Nephron progenitor cell (in vitro differentiated cells): ENCODE measurements around the gene SLX4.

Source experiments
- DNase-seq: peaks from one replicate; pipeline ENCODE4 v3.0.0; 2021
- H3K27ac Mint-ChIP-seq: 2 replicates; pipeline ENCODE4 v1.8.0; 2021; ENCODE audit warnings: mild to moderate bottlenecking, moderate library complexity, mixed read lengths
- H3K27me3 Mint-ChIP-seq: 2 replicates; pipeline ENCODE4 v1.8.0; 2021; ENCODE audit warnings: mild to moderate bottlenecking, low read depth, mixed read lengths; ENCODE audit not compliant: poor library complexity
- H3K36me3 Mint-ChIP-seq: 2 replicates; pipeline ENCODE4 v1.8.0; 2021; ENCODE audit warnings: low read depth, mixed read lengths
- H3K4me1 Mint-ChIP-seq: 2 replicates; pipeline ENCODE4 v1.8.0; 2021; ENCODE audit warnings: mixed read lengths
- H3K4me3 Mint-ChIP-seq: 2 replicates; pipeline ENCODE4 v1.8.0; 2021; ENCODE audit warnings: mild to moderate bottlenecking, moderate library complexity, mixed read lengths
- H3K9me3 Mint-ChIP-seq: 2 replicates; pipeline ENCODE4 v1.8.0; 2021; ENCODE audit warnings: mild to moderate bottlenecking, moderate library complexity, mixed read lengths
- CTCF ChIP-seq: fragments of 200-600 bp; sonication (generic); IDR thresholded peaks from 2 replicates; pipeline ENCODE4 v1.5.0; 2021; ENCODE audit warnings: antibody characterized with exemption

SLX4 gene

GRCh38 chr16:3575491-3575890, 35.9 kb downstream of the SLX4 start:
- no peak for TF ChIP-seq CTCF
- Mint-ChIP-seq H3K27me3 (peaks cover 3% of the 10 kb centered on the region), H3K4me3 (no peak overlapping the region), H3K4me1 (peaks cover 11% of the 10 kb centered on the region), H3K27ac (no peak overlapping the region), H3K9me3 (peaks cover 9% of the 10 kb centered on the region), H3K36me3 (peaks cover 5% of the 10 kb centered on the region)
- DNase-seq: no peak

DNA sequence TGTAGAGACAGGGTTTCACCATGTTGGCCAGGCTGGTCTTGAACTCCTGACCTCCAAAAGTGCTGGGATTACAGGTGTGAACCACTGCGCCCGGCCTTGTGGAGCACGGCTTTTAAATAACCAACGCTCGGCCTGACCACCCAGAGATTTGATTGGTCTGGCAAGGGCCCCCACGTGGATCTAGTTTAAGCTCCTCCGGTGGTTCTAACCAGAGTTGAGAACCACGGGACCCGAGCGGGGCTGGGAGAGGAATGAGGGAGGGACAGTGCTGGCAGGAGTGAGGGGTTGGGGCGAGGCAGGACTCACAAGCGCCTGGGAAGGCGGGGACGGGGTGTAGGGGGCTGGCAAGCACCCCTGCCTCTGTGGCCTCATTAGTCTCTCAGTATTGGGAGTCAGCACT, 37.2 kb downstream of the SLX4 start:
- Mint-ChIP-seq H3K27me3 (peaks cover 3% of the 10 kb centered on the region), H3K27ac (no peak overlapping the region), H3K4me3 (no peak overlapping the region), H3K36me3 (peaks cover 10% of the 10 kb centered on the region), H3K9me3 (peaks cover 20% of the 10 kb centered on the region), H3K4me1 (no peaks in the 10 kb centered on the region)
- no peak for DNase-seq
- TF ChIP-seq CTCF: no peak

DNA sequence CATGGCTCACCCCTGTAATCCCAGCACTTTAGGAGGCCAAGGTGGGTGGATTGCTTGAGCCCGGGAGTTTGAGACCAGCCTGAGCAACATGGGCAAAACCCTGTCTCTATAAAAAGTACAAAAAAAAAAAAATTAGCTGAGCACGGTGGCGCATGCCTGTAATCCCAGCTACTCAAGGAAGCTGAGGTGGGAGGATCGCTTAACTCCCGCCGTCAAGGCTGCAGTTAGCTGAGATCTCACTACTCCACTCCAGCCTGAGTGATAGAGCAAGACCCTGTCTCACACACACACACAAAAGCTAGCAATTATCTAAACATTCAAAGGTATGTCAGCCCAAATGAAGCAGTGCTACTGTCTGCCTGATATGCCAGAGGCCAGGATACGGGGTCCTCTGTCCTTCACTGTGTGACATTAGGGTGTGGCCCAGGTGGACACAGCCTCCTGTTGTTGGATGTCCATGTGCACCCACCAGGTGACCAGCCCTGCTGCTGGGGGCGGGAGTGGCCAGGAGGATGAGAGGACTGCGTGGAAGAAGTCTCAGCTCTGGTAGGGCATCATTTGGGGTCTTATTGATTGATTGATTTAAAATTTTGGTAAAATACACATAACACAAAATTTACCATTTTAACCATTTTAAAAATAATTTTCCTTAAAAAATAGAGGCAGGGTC, 38.1 kb downstream of the SLX4 start:
- no peak for DNase-seq
- Mint-ChIP-seq H3K27me3 (peaks cover 3% of the 10 kb centered on the region), H3K27ac (no peak overlapping the region), H3K4me1 (no peaks in the 10 kb centered on the region), H3K9me3 (peaks cover 20% of the 10 kb centered on the region), H3K4me3 (no peak overlapping the region), H3K36me3 (peaks cover 10% of the 10 kb centered on the region)
- TF ChIP-seq CTCF: no peak

DNA sequence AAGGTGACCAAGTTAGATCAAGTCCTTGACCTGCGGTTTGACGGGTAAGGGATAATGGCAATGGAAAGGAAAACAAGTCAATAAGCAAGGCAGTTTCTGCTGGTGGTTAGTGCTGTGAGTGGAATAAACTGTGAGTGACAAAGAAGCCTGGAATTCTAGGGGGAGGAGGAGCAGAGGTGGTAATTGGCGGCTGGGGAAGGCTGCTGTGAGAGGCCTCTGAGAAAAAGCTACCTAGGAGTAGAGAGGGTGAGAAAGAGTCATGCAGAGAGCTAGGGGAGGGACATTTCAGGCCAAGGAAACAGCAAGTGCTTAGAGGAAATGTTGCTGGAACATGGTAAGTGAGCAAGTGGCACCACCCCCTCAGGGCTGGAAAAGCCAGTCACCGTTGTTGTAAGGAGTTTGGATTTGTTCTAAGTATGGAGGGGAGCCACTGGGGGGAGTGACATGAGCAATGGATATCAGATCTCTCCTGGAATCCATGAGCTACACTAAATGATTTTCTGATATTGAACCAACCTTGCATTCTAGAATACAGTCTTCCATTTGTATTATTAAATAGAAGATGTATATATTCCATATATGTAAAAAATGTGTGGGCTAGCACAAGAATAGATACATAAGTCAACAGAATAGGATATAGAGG, 40.9 kb downstream of the SLX4 start:
- no peak for DNase-seq
- no peaks in the 10 kb centered on the region for H3K4me1 Mint-ChIP-seq
- H3K9me3 Mint-ChIP-seq: peaks cover 20% of the 10 kb centered on the region
- no peak overlapping the region for H3K27ac Mint-ChIP-seq
- peaks cover 10% of the 10 kb centered on the region for H3K36me3 Mint-ChIP-seq
- H3K27me3 Mint-ChIP-seq: no peaks in the 10 kb centered on the region
- no peak for TF ChIP-seq CTCF
- H3K4me3 Mint-ChIP-seq: no peak overlapping the region

DNA sequence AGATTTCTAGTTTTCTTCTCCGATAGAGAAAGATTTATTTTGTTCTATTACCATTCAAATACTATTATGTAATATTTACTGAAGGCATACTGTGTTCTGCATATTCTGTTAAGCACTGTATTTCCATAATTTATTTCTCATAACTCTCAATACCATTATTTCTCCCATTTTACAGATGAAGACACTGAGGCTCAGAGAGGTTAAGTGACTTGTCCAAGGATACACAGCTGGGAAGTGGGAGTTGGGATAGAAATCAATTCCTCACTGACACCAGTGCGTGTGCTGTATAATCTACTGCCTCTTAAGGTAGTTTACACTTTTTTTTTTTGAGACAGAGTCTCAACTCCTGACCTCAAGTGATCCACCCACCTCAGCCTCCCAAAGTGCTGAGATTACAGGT, 41.6 kb downstream of the SLX4 start:
- Mint-ChIP-seq H3K27me3 (peaks cover 3% of the 10 kb centered on the region), H3K4me3 (no peak overlapping the region), H3K9me3 (peaks cover 20% of the 10 kb centered on the region), H3K36me3 (peaks cover 14% of the 10 kb centered on the region), H3K4me1 (no peaks in the 10 kb centered on the region), H3K27ac (no peak overlapping the region)
- TF ChIP-seq CTCF: no peak
- DNase-seq: no peak

- peaks cover 3% of the 10 kb centered on the region for H3K27me3 Mint-ChIP-seq
- DNase-seq: no peak
- H3K9me3 Mint-ChIP-seq: peaks cover 20% of the 10 kb centered on the region
- H3K27ac Mint-ChIP-seq: no peak overlapping the region
- TF ChIP-seq CTCF: no peak
- H3K4me3 Mint-ChIP-seq: no peak overlapping the region
- no peaks in the 10 kb centered on the region for H3K4me1 Mint-ChIP-seq
- H3K36me3 Mint-ChIP-seq: peaks cover 14% of the 10 kb centered on the region
These were observed 44.4 kb downstream of the SLX4 start for GRCh38 chr16:3566990-3567389.
